Measurements from ENCODE around the gene FOXP2.

Gene FOXP2

GRCh38 chr7:114653364-114654088, 238.9 kb downstream of the FOXP2 start:
- no peak for DNase-seq (ENCODE audit: low read depth in 2 of 2)

GRCh38 chr7:114656466-114656865, 241.9 kb downstream of the FOXP2 start:
- no peak for DNase-seq (ENCODE audit: low read depth in 2 of 2)

DNA sequence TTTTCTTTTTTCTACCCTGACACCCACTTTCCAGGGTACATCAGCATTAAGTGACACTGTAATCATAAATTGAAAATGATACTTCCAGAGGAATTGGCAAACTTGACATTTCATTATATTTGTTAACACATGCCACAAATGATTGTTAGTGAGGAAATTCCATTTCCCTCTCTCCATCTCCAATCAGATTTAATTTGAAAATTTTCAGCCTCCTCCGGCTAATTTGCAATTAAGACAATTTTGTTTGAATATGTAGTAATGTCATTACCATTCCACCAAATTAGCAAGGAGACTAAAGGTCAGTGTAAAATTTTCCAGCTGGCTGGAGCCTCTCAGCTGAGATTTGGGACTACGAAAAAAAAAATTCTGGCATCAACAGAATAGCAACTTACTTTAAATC, 242.7 kb downstream of the FOXP2 start:
- DNase-seq (ENCODE audit: low read depth in 2 of 2): no peak

GRCh38 chr7:114658216-114658615, 243.6 kb downstream of the FOXP2 start:
- DNase-seq (ENCODE audit: low read depth in 2 of 2): no peak

GRCh38 chr7:114659409-114660125, 245.0 kb downstream of the FOXP2 start:
- DNase-seq (ENCODE audit: low read depth in 2 of 2): no peak

DNA sequence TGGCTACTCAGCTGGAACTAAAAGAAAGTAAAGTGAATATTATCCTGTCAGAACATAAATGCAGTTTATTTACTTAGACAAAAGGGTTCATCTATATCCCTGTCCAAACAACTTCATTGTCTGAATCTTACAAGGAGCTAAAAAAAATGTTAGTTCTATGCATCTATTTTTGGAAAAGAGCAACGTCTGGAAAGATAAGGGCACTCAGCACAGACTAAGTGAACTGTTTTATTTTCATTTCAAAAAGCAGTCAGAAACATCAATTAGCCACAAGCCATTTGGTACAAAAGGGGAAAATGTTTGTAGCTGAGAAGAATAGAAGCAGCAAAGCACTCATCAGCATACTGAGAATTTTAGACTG, 245.5 kb downstream of the FOXP2 start:
- no peak for DNase-seq (ENCODE audit: low read depth in 2 of 2)

- DNase-seq (ENCODE audit: low read depth in 2 of 2): no peak
Measured at GRCh38 chr7:114660753-114661152, 246.1 kb downstream of the FOXP2 start.

DNA sequence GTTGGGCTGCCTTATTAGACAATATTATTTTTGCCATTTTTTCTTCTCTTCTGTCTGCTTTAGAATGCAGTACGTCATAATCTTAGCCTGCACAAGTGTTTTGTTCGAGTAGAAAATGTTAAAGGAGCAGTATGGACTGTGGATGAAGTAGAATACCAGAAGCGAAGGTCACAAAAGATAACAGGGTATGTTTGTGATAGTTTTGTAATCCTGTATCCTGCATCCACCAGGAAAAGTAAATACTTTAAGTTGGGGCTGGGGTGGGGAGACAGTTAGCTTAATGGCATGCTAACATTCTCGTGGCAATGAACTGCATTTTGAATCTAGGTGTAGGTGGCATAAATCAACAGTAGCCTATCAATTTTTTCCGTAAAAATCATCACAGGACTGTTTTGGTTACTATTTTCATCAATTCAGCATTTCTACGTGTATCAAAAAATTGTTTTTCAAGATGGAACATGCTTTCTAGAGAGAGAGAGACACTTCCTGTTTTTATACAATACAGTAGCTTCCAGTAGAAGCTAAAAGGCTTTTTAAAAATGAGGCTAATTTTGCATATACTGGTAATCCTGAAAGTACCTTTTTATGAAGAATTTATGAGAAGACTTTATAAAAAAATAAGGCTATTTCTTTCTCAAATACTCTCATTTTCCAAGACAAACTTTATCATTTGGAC, 247.5 kb downstream of the FOXP2 start:
- no peak for DNase-seq (ENCODE audit: low read depth in 2 of 2)

DNA sequence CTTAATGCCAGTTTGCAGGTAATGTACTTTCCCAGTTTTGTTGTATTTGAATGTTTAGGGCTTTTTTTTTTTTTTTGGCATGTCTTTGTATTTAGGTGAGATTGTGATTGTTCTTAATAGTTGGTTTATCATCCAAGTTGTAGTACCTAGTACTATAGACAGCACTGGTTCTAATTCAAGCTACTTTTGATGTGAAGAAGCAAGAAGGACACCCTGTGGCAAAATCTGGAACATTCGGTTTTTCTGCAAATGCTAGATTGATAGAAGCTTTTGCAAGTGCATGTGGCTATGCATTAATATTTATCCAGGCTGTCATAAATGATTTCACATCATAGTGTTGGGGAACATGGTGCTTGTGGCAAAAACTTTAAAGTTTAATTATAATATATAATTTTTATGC, 248.9 kb downstream of the FOXP2 start:
- DNase-seq (ENCODE audit: low read depth in 2 of 2): no peak

GRCh38 chr7:114670676-114671075, 256.1 kb downstream of the FOXP2 start:
- no peak for DNase-seq (ENCODE audit: low read depth in 2 of 2)

DNA sequence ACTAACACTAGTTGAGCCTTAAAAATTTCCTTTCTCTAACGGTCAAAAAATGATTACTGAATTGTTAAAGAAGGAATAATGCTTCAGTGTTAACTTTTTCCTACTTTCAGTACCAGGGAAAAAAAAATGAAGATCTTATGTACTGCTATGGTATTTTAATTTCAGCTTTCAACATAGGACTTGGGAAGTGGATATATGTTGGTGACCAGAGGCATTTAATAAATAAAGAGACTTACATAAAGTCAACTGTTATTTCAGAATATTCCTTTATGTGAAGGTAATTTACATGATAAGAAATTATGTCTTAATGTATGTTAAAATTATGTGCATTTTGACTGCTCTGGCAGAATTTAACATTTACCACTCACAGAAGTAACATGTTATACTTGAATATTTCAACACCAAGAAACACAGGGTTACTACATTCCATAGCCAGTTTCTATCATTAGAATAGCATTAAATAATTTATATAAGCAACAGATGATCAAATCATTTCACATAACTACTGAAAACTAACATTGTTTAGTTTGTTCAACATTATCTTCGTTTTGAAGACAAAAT, 257.0 kb downstream of the FOXP2 start:
- DNase-seq (ENCODE audit: low read depth in 2 of 2): no peak

- DNase-seq (ENCODE audit: low read depth in 2 of 2): no peak
Measured at GRCh38 chr7:114678116-114678515, 263.5 kb downstream of the FOXP2 start.

DNA sequence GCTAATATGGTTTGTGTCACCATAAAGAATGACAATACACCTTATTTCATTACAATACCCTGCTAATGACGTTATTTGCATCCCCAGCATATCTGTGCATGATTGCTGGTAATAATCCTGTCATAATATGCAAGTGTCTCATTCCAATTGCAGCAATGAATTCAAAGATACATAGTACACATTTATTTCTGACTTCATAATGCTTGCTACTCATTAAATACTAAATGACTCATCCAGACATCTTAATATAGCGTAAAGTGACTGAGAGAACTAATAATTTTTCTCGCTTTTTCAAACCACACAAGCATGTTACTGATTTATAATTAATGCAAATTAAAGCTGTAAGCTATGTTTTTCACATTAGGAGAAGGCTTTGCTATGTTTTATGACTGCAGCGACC, 272.6 kb downstream of the FOXP2 start:
- DNase-seq (ENCODE audit: low read depth in 2 of 2): no peak

- DNase-seq (ENCODE audit: low read depth in 2 of 2): no peak
Measured at GRCh38 chr7:114688443-114689055, 273.9 kb downstream of the FOXP2 start.

GRCh38 chr7:114689406-114689805, 274.8 kb downstream of the FOXP2 start:
- DNase-seq (ENCODE audit: low read depth in 2 of 2): no peak

- DNase-seq (ENCODE audit: low read depth in 2 of 2): no peak
Measured at GRCh38 chr7:114691605-114692004, 277.0 kb downstream of the FOXP2 start.

- no peak for DNase-seq (ENCODE audit: low read depth in 2 of 2)
Measured at GRCh38 chr7:114695182-114695581, 280.6 kb downstream of the FOXP2 start.

DNA sequence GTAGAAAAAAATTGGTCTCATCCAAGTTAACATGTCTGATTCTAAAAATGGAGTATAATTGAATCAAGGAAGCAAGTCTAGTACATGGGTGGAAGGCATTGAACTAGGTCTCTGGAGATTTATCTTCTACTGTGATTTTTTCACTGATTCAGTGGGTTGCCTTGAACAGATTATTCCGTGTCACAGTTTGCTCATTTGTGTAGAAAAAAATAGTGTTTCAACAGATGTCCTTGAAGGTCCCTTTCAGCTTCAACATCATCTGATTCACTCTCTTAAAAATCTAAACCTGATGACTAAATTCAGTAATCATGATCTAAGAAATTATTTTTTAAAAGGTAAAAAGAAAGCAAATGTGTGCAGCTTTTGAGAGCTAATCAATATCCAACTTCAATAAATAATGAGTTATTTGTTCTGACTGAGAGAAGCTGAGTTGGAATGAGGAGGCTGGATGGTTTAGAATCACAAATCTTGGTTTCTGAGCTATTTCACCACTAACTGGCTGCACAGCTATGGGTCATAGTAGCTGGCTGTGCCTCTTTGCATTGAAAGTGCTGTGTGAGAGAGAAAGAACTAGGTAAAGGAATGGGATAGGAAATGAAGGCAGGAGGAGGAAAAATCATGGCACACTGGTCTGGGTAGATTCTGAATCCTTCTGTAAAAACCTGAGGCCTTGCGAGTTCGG, 285.8 kb downstream of the FOXP2 start:
- no peak for DNase-seq (ENCODE audit: low read depth in 2 of 2)

DNA sequence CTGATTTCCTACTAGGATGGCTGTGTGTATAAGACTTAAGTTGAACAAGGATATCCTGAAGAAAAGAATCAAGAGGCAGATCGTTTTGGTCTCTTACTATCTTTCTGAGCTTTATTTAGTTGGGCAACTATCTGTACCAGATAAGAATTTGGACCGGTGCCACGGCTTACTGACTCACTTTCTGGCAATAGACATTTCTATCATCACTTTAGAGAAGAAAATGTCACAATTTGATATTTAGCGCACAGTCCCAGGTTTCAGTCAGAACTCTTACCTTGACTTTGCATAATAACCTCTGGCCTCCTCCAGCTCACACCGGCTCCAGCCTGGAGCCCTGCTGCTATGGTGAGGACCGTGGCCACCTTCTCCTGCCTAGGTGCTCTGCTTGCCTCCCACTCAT, 289.1 kb downstream of the FOXP2 start:
- no peak for DNase-seq (ENCODE audit: low read depth in 2 of 2)

- DNase-seq (ENCODE audit: low read depth in 2 of 2): no peak
Measured at GRCh38 chr7:114708646-114709045, 294.0 kb downstream of the FOXP2 start.

- DNase-seq (ENCODE audit: low read depth in 2 of 2): no peak
Measured at GRCh38 chr7:114710499-114710898, 295.9 kb downstream of the FOXP2 start.

- no peak for DNase-seq (ENCODE audit: low read depth in 2 of 2)
Measured at GRCh38 chr7:114711241-114711640, 296.6 kb downstream of the FOXP2 start.

Measured in stimulated activated CD8-positive, alpha-beta memory T cell treated with anti-CD3 and anti-CD28 coated beads, Interleukin-15, amount 100 ng/mL, for 4 hours (primary cell).